22Rv1 (cell line): ENCODE results near the gene CACNA1C.

Source experiments
- CTCF ChIP-seq: fragments of 450-650 bp; IDR thresholded peaks from 2 replicates; pipeline ENCODE4 v1.5.1; 2017; ENCODE audit warnings: mild to moderate bottlenecking
- ZFX ChIP-seq: fragments of 450-650 bp; IDR thresholded peaks from 2 replicates; pipeline ENCODE4 v1.6.1; 2017; ENCODE audit warnings: antibody characterized with exemption, borderline replicate concordance

GRCh38 chr12:2187195-2187945 lies 134.6 kb downstream of the CACNA1C start:
- TF ChIP-seq CTCF (no peak), ZFX (no peak)
